PC-3 (cell line): ENCODE results near the gene SPRY4.

Experiments used
- CTCF ChIP-seq: fragments of 300-600 bp; sonication (generic); conservative IDR thresholded peaks from 2 replicates; pipeline ENCODE4 v1.5.1; 2017; ENCODE audit warnings: antibody characterized with exemption, low read depth, mild to moderate bottlenecking, low read length
- EZH2 ChIP-seq: fragments of 300-600 bp; sonication (generic); IDR thresholded peaks from one replicate; pipeline ENCODE4 v1.6.1; 2017; ENCODE audit warnings: antibody characterized with exemption, mild to moderate bottlenecking, low read length; ENCODE audit not compliant: unreplicated experiment

- TF ChIP-seq CTCF (no peak), EZH2 (no peak)
These were observed 42.9 kb downstream of the SPRY4 start for GRCh38 chr5:142281966-142282365.
